ENCODE data around the gene SUZ12.
"Not testable (repeated sequence)": the region's sequence is repeated elsewhere in the genome, so short reads cannot be mapped to it uniquely, and the experiment has no call there.

SUZ12 gene

GRCh38 chr17:31964131-31964530, 27.3 kb downstream of the SUZ12 start:
- DNase-seq, result not testable (repeated sequence)

DNA sequence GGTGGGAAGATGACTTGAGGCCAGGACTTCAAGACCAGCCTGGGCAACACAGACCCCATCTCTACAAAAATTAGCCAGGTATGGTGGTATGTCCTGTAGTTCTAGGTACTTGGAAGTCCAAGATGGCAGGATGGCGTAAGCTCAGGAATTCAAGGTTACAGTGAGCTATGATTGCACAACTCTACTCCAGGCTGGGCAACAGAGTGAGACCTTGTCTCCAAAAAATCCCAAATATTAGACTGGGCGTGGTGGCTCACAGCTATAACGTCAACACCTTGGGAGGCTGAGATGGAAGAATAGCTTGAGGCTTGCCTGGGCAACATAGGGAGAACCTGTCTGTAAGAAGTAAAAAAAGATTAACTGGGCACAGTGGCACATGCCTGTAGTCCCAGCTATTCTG, 30.8 kb downstream of the SUZ12 start:
- no peak for DNase-seq

DNA sequence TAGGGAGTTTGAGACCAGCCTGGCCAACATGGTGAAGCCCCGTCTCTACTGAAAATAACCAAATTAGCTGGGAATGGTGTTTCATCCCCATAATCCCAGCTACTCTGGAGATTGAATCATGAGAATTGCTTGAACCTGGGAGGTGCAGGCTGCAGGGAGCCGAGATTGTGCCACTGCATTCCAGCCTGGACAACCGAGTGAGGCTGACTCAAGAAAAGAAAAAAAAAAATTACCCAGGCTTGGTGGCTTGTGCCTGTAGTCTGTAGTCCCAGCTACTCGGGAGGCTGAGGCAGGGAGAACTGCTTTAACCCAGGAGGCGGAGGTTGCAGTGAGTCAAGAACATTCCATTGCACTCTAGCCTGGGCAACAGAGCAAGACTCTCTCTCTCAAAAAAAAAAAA, 33.6 kb downstream of the SUZ12 start:
- not testable (repeated sequence) for DNase-seq

GRCh38 chr17:31974269-31975071, 37.7 kb downstream of the SUZ12 start:
- not testable (repeated sequence) for DNase-seq

DNA sequence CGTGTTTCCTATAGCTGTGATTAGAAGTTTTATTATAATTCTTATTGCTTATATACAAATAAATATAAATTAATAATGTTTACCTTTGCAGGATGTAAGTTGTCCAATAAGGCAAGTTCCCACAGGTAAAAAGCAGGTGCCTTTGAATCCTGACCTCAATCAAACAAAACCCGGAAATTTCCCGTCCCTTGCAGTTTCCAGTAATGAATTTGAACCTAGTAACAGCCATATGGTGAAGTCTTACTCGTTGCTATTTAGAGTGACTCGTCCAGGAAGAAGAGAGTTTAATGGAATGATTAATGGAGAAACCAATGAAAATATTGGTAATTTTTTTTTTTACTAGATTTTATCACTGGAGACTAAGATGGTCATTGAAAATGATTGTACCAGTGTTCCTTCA, 38.6 kb downstream of the SUZ12 start:
- not testable (repeated sequence) for DNase-seq

GRCh38 chr17:31991821-31992220, 55.0 kb downstream of the SUZ12 start:
- not testable (repeated sequence) for DNase-seq

GRCh38 chr17:31997005-31997404, 60.2 kb downstream of the SUZ12 start:
- DNase-seq, result no peak

GRCh38 chr17:32006957-32007462, 70.2 kb downstream of the SUZ12 start, which contains the start of gene LRRC37B:
LRRC37B (plus strand) TSS chr17:32007383; CDS start chr17:32021393, 14,010 bp downstream.
- peak; percentile 80 for DNase-seq

GRCh38 chr17:32007463-32008298, 70.9 kb downstream of the SUZ12 start:
- no peak for DNase-seq

DNA sequence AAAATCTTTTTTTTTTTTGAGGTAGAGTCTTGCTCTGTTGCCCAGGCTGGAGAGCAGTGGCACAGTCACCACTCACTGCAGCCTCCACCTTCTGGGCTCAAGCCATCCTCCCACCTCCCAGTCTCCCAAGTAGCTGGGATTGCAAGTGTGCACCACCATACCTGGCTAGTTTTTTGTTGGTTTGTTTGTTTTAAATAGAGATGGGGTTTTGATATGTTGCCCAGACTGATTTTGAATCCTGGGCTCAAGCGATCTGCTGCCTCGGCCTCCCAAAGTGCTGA, 72.4 kb downstream of the SUZ12 start:
- no peak for DNase-seq

GRCh38 chr17:32010114-32010513, 73.3 kb downstream of the SUZ12 start:
- no peak for DNase-seq

- no peak for DNase-seq
Measured at GRCh38 chr17:32015245-32016013, 78.6 kb downstream of the SUZ12 start.

DNA sequence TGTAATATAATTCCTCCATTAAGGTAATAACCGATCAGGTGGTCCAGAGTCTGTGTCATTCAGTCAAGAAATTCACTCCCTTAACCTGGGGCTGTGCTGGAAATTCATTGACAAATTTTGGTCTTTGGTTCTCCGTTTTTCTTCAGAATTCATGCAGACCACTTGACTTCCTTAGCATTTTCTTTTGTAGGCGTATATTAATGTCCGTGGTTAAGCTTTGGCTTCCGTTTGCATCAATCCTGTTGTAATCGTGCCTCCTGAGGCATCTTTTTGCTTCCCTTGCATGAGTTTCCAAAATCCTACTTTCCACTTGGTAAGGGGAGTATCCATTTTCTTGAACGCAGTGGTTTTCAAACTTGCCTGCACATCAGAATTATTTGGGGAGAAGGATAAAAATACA, 79.4 kb downstream of the SUZ12 start:
- DNase-seq, result no peak

GRCh38 chr17:32019228-32019627, 82.4 kb downstream of the SUZ12 start:
- DNase-seq, result no peak

DNA sequence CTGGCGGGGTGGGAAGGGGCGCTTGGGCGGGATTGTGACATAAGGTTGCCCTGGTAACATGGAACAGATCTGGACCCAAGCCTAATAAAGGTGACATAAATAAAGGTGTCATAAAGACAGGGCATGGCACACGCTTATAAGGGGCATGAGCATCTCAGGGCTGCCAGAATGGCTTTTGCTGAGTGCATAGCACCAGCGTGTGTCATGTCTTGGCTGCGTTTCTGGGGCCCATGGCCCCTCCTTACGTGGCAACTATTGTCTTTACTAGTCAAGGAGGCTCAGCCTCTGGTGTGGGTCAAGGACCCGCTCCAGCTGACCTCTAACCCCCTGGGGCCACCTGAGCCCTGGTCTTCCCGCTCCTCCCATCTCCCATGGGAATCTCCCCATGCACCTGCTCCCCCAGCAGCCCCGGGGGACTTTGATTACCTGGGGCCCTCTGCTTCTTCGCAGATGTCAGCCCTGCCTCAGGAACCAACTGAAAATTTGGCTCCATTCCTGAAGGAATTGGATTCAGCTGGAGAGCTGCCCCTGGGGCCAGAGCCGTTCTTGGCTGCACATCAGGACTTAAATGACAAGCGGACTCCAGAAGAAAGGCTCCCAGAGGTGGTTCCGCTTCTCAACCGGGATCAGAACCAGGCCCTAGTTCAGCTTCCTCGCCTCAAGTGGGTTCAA, 84.3 kb downstream of the SUZ12 start:
- no peak for DNase-seq

DNA sequence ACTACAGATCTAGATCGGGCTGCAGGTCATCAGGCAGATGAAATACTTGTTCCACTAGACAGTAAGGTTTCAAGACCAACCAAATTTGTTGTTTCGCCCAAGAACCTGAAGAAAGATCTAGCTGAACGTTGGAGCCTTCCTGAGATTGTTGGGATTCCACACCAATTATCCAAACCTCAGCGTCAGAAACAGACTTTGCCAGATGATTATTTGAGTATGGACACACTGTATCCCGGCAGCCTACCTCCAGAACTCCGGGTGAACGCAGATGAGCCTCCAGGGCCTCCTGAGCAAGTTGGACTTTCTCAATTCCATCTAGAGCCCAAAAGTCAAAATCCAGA, 84.8 kb downstream of the SUZ12 start:
- DNase-seq, result no peak

DNA sequence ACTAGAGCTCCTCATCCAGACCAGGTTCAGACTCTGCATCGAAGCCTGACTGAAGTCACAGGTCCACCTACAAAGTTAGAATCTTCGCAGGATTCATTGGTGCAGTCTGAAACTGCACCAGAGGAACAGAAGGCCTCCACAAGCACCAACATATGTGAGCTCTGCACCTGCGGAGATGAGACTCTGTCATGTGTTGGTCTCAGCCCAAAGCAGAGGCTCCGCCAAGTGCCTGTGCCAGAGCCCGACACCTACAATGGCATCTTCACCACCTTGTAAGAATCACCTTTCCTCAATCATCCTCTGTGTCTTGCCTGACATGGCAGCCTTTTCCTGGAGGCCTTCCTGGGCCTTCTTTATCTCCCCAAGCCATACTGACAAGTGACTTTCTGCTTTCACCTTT, 85.7 kb downstream of the SUZ12 start:
- not testable (repeated sequence) for DNase-seq

GRCh38 chr17:32027271-32027670, 90.5 kb downstream of the SUZ12 start:
- not testable (repeated sequence) for DNase-seq

- DNase-seq, result no peak
Measured at GRCh38 chr17:32033223-32033622, 96.4 kb downstream of the SUZ12 start.

DNA sequence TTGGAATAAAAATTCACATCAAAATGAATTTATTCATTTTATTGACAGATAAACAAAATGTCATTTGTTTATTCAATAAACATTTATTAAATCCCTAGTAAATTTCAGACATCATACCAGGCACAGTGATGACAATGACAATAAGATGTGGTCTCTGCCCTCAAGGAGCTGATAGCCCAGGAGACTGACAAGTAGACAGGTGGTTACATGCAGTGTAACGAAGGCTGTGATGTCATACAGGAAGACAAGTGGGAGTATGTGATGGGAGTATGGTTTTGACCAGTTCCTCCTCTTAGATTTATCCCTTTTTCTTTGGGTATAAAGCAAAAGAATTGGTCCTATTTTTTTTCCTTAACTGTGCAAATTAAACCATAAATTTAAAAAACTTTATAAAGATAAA, 97.0 kb downstream of the SUZ12 start:
- DNase-seq, result not testable (repeated sequence)

DNA sequence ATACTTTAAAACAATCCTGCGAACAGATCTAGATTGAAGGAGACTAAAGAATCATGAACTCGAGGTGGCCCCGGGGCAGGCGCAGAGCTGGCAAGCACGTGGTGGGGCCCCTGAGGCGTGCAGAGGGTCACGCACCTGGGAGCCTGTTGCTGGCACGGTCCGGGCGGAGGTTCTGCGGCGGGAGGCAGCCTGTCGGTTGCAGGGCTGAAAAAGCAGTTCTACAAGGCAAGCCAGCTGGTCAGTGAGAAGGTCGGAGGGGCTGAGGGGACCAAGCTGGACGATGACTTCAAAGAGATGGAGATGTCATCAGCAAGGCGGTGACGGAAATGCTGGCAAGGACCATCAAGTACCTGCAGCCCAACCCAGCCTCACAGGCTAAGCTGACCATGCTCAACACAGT, 103.4 kb downstream of the SUZ12 start:
- not testable (repeated sequence) for DNase-seq

DNA sequence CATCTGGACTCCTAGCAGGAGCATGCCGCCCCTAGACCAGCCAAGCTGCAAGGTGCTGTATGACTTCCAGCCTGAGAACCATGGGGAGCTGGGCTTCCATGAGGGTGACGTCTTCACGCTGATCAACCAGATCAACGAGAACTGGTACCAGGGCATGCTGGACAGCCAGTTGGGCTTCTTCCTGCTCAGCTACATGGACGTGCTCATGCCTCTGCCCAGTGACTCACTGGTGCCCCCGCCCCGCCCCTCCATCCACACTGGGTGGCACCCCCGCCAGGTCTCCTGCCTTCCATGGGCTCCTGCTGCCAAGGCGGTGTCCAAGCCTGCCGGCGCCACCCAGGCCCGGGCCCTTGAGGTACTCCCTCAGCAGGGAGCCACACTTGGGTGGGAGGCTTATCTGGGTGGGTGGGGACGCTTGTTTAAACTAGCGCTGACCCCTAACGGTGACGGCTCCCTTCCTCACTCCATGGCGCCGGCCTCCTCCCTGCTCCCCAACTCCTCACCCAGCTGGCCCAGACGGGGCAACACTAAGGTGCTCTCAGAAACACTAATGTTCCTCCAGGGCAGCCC, 104.6 kb downstream of the SUZ12 start:
- not testable (repeated sequence) for DNase-seq
